Measurements from ENCODE around the gene KLRF2. TPM values are rescaled to one million over a fixed set of nuclear protein-coding genes. Genes with fewer than 3 reads are reported as not detected.

KLRF2 gene
- total RNA-seq, 6 experiments from 2014 or later: not detected

DNA sequence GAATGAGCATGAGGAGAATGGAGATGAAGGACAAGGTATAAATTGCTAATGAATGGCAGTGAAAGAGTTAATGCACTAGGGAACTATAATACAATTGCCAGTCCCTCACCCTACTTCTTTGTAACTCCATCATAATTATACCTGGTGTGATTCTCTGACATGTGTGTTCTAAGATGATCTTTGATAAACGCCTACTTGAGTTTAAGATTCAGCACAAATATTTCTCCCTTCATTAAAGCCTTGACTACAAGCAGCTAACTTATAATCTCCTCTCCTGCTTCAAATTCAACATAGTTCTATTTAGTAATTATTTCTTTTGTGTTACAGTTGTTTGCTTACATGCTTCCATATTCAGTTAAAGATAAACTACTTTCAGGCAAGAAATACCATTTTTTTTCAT is 60.5 kb downstream of the KLRF2 start:
- Mint-ChIP-seq H3K36me3 (ENCODE audit: low read depth) (no peaks in the 10 kb centered on the region), H3K4me1 (ENCODE audit: low read depth) (peaks cover under 1% of the 10 kb centered on the region; the same call in 1 of the 2 replicates), H3K27ac (no peak overlapping the region), H3K9me3 (no peaks in the 10 kb centered on the region), H3K27me3 (ENCODE audit: insufficient read depth) (peaks cover 15% of the 10 kb centered on the region), H3K4me3 (no peak overlapping the region)
- no peak for DNase-seq
- TF ChIP-seq, protein P1, sequence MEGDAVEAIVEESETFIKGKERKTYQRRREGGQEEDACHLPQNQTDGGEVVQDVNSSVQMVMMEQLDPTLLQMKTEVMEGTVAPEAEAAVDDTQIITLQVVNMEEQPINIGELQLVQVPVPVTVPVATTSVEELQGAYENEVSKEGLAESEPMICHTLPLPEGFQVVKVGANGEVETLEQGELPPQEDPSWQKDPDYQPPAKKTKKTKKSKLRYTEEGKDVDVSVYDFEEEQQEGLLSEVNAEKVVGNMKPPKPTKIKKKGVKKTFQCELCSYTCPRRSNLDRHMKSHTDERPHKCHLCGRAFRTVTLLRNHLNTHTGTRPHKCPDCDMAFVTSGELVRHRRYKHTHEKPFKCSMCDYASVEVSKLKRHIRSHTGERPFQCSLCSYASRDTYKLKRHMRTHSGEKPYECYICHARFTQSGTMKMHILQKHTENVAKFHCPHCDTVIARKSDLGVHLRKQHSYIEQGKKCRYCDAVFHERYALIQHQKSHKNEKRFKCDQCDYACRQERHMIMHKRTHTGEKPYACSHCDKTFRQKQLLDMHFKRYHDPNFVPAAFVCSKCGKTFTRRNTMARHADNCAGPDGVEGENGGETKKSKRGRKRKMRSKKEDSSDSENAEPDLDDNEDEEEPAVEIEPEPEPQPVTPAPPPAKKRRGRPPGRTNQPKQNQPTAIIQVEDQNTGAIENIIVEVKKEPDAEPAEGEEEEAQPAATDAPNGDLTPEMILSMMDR (IDR thresholded peaks at IDR 0.05): no peak

DNA sequence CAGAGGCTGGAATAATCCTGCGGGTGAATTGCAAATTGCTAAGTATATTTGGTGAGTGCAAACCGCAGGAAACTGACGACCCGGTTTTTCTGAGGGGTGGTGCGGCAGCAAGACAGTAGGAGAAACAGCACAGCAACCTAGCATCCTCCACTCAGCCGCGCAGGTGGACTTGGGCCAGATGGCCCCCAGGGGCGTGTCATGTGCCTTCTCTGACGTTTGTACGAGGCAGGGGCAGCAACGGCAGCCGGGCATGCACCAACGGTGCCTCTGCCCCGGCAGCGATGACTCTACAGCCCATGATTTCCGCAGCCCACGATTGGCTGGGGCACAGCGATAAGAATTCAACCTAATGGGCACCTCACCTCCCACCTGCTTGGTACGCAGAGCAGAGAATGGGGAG is 62.0 kb downstream of the KLRF2 start:
- H3K27me3 Mint-ChIP-seq (ENCODE audit: insufficient read depth): peaks cover 15% of the 10 kb centered on the region
- H3K4me1 Mint-ChIP-seq (ENCODE audit: low read depth): no peaks in the 10 kb centered on the region
- TF ChIP-seq, protein P1 (IDR thresholded peaks at IDR 0.05): no peak
- no peak overlapping the region for H3K27ac Mint-ChIP-seq
- DNase-seq: no peak
- no peaks in the 10 kb centered on the region for H3K36me3 Mint-ChIP-seq (ENCODE audit: low read depth)
- no peaks in the 10 kb centered on the region for H3K9me3 Mint-ChIP-seq
- H3K4me3 Mint-ChIP-seq: no peak overlapping the region

- no peaks in the 10 kb centered on the region for H3K9me3 Mint-ChIP-seq
Measured at GRCh38 chr12:9944391-9944790, 63.1 kb downstream of the KLRF2 start.

More at GRCh38 chr12:9944391-9944790, 63.1 kb downstream of the KLRF2 start:
- Mint-ChIP-seq H3K4me3 (no peak overlapping the region), H3K27me3 (ENCODE audit: insufficient read depth) (peaks cover 15% of the 10 kb centered on the region), H3K4me1 (ENCODE audit: low read depth) (no peaks in the 10 kb centered on the region), H3K36me3 (ENCODE audit: low read depth) (no peaks in the 10 kb centered on the region), H3K27ac (no peak overlapping the region)
- TF ChIP-seq, protein P1 (IDR thresholded peaks at IDR 0.05): no peak
- DNase-seq: no peak

Other genes with a start within 250 kb of the KLRF2 start
- 1 to 10 TPM; 1.1 to 1.9 (median 1.5) TPM for gene CLEC2D, start 211.8 kb upstream of the KLRF2 start, total RNA-seq (2021; fragmentation: NEBNext Ultra II Directional; extraction: Animal tissue kit (Norgen Biotek cat#: 25700))
- gene CLECL1, start 148.4 kb upstream of the KLRF2 start, total RNA-seq (2021; fragmentation: NEBNext Ultra II Directional; extraction: Animal tissue kit (Norgen Biotek cat#: 25700)): not detected
- not detected for gene CD69, start 120.6 kb upstream of the KLRF2 start, total RNA-seq (2021; fragmentation: NEBNext Ultra II Directional; extraction: Animal tissue kit (Norgen Biotek cat#: 25700))
- not detected for gene KLRF1, start 54.0 kb upstream of the KLRF2 start, total RNA-seq (2021; fragmentation: NEBNext Ultra II Directional; extraction: Animal tissue kit (Norgen Biotek cat#: 25700))
- gene CLEC2B, start 12.1 kb upstream of the KLRF2 start, total RNA-seq (2021; fragmentation: NEBNext Ultra II Directional; extraction: Animal tissue kit (Norgen Biotek cat#: 25700)): not detected
- gene CLEC2A, start 50.9 kb downstream of the KLRF2 start, total RNA-seq (2021; fragmentation: NEBNext Ultra II Directional; extraction: Animal tissue kit (Norgen Biotek cat#: 25700)): not detected
- not detected for gene CLEC12A, start 89.9 kb downstream of the KLRF2 start, total RNA-seq (2021; fragmentation: NEBNext Ultra II Directional; extraction: Animal tissue kit (Norgen Biotek cat#: 25700))
- gene CLEC1B, start 117.6 kb downstream of the KLRF2 start, total RNA-seq (2021; fragmentation: NEBNext Ultra II Directional; extraction: Animal tissue kit (Norgen Biotek cat#: 25700)): not detected
- under 1 TPM; 0.24 to 0.40 (median 0.36) TPM for gene CLEC12B, start 129.1 kb downstream of the KLRF2 start, total RNA-seq (2021; fragmentation: NEBNext Ultra II Directional; extraction: Animal tissue kit (Norgen Biotek cat#: 25700))
- gene CLEC9A, start 149.2 kb downstream of the KLRF2 start, total RNA-seq (2021; fragmentation: NEBNext Ultra II Directional; extraction: Animal tissue kit (Norgen Biotek cat#: 25700)): not detected
- 1 to 10 TPM in 1 of 6 experiments, under 1 TPM in 5; 0.14 to 1.2 (median 0.71) TPM for gene CLEC1A, start 217.5 kb downstream of the KLRF2 start, total RNA-seq (2021; fragmentation: NEBNext Ultra II Directional; extraction: Animal tissue kit (Norgen Biotek cat#: 25700))
- not detected for gene CLEC7A, start 248.7 kb downstream of the KLRF2 start, total RNA-seq (2021; fragmentation: NEBNext Ultra II Directional; extraction: Animal tissue kit (Norgen Biotek cat#: 25700))